OCI-LY7 (cell line): ENCODE data around the gene TBRG4.

Source experiments
- EZH2phosphoT487 ChIP-seq: fragments of 200-600 bp; sonication (generic); IDR thresholded peaks from 2 replicates; pipeline ENCODE4 v1.6.1; 2018; ENCODE audit warnings: low read depth, borderline replicate concordance, mild to moderate bottlenecking, mixed run types, antibody characterized with exemption, low read length, moderate library complexity, mixed read lengths
- TF ChIP-seq, protein P1 (sequence below): fragments of 200-600 bp; sonication (generic); conservative IDR thresholded peaks from 2 replicates; pipeline ENCODE4 v1.5.1; 2014; ENCODE audit warnings: mild to moderate bottlenecking, antibody characterized with exemption, low read length, moderate library complexity, mixed read lengths

DNA sequence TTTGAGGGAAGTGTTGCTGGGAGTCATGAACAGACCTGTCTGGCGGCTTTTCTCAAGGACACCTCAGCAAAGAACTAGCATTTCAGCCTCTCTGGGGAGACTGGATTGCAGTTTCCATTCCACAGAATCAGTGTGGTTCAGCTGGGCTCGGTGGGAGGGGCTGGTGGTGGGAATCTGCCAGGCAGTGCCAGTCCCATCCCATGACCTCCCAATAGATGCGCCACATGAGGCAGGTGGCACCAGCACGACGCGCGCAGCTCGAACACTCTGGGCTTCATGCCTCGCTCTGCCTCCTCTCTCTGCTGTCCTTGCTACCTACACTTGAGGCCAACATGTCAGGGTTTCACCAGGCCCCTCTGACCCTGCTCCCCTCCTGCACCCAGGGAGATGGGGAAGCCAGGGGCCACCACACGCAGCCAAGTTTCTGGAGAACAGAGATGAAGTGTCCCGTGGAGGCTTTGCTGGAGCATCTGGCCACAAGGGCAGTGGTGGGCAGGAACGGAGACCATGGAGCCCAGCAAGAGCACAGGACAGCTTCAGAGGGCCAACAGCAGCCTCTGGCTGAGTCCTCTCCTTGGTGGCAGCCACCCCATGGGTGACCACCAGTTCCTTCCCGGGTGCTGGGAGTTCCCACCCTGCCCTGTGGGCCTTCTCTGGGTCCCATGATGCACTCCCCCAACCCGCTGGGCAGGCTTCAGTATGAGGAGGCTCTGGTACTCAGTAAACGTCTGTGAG is 25.0 kb downstream of the TBRG4 start:
- TF ChIP-seq, protein P1, sequence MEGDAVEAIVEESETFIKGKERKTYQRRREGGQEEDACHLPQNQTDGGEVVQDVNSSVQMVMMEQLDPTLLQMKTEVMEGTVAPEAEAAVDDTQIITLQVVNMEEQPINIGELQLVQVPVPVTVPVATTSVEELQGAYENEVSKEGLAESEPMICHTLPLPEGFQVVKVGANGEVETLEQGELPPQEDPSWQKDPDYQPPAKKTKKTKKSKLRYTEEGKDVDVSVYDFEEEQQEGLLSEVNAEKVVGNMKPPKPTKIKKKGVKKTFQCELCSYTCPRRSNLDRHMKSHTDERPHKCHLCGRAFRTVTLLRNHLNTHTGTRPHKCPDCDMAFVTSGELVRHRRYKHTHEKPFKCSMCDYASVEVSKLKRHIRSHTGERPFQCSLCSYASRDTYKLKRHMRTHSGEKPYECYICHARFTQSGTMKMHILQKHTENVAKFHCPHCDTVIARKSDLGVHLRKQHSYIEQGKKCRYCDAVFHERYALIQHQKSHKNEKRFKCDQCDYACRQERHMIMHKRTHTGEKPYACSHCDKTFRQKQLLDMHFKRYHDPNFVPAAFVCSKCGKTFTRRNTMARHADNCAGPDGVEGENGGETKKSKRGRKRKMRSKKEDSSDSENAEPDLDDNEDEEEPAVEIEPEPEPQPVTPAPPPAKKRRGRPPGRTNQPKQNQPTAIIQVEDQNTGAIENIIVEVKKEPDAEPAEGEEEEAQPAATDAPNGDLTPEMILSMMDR: no peak
- no peak for TF ChIP-seq EZH2phosphoT487
